GM15510 (cell line): Measurements from ENCODE around the gene NBPF15.

Experiments used
- POLR2A ChIP-seq: IDR thresholded peaks from 3 replicates; pipeline ENCODE4 v1.6.1; 2011; ENCODE audit warnings: borderline replicate concordance; ENCODE audit not compliant: insufficient read length; ENCODE audit errors: extremely low read depth

NBPF15 gene, protein sequence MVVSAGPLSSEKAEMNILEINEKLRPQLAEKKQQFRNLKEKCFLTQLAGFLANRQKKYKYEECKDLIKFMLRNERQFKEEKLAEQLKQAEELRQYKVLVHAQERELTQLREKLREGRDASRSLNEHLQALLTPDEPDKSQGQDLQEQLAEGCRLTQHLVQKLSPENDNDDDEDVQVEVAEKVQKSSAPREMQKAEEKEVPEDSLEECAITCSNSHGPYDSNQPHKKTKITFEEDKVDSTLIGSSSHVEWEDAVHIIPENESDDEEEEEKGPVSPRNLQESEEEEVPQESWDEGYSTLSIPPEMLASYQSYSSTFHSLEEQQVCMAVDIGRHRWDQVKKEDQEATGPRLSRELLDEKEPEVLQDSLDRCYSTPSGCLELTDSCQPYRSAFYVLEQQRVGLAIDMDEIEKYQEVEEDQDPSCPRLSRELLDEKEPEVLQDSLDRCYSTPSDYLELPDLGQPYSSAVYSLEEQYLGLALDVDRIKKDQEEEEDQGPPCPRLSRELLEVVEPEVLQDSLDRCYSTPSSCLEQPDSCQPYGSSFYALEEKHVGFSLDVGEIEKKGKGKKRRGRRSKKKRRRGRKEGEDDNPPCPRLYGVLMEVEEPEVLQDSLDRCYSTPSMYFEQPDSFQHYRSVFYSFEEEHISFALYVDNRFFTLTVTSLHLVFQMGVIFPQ

DNA sequence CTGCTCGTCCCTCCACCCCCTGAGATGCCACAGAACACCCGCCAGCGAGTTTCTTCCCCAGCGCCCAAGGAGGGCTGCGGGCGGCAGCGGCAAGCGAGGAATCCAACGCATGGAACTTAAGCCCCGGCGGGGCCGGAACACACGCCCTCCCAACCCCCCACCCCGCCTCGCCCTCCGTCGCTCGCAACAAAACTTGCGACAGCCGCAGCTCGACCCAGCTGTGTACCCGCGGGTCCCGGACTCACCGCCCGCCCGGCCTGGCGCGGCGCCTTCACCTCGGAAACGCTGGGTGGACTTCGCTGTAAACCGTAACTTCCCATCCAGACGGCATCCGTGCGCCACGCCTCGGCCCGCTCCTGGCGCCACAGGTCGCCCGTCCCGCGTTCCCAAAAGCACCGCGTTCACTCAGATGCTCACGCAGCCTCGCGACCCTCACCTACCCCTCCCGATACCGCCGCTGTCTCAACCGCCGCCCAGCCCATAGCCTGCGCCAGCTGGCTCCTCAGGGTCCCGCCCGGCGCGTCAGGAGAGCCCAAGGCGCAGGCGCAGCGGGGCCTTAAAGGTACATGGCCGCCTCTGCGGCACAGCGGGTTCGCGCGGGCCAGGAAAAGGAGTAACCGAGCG lies at the start of gene NBPF15:
Gene NBPF15 (minus strand): TSS at position 534 of the 624 bp plus-strand sequence. CDS start 21,666 bp downstream, outside the sequence.
- peak; percentile 35 for TF ChIP-seq POLR2A

DNA sequence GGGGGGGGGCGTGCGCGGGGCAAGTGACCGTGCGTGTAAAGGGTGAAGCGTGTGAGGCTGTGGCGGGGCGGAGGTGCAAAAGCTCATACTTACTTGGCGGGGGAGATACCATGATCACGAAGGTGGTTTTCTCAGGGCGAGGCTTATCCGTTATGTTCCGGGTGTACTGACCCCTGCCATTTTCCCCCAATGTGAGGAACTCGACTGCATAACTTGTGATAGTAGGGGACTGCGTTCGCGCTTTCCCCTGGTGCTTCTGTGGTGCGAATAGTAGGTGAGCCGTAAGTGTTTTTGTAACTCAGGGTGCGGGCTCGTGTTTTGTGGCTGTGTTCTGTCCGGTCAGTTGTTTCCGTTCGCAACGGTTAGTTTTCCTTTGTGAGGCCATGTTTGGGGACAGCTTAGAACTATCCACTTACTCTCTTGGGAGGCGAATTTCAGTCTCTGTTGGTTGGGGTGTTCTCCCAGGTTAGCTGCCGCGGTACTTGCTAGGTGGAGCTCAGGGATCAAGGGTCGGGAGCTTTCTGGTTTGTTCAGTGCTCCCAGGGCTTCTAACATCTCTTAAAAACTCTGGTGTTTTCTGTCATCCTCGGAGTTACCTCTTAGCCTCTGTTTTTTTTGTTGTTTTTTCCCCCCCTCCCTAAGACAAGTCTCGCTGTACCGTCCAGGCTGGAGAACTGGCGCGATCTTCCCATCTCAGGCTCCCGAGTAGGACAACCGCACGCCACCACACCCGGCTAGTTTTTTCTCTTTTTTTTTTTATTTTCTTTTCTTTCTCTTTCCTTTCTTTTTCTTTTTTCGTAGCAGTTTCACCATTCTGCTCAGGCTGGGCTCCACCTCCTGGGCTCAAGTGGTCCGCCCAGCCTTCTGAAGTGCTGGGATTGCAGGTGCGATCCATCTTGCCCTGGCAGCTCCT lies 48.7 kb downstream of the NBPF15 start:
- TF ChIP-seq POLR2A = peak; percentile 95
